Fibroblast of skin of left biceps (primary cell): ENCODE measurements around the gene MRI1.
A peak's percentile ranks its signal among the peaks of the same experiment; 100 is the strongest.

Experiments used
- DNase-seq, 2 experiments: peaks; one replicate each; pipeline ENCODE4 v3.0.0-alpha.2; 2013; ENCODE audit warnings: low read depth in 2 of 2

Gene MRI1

DNA sequence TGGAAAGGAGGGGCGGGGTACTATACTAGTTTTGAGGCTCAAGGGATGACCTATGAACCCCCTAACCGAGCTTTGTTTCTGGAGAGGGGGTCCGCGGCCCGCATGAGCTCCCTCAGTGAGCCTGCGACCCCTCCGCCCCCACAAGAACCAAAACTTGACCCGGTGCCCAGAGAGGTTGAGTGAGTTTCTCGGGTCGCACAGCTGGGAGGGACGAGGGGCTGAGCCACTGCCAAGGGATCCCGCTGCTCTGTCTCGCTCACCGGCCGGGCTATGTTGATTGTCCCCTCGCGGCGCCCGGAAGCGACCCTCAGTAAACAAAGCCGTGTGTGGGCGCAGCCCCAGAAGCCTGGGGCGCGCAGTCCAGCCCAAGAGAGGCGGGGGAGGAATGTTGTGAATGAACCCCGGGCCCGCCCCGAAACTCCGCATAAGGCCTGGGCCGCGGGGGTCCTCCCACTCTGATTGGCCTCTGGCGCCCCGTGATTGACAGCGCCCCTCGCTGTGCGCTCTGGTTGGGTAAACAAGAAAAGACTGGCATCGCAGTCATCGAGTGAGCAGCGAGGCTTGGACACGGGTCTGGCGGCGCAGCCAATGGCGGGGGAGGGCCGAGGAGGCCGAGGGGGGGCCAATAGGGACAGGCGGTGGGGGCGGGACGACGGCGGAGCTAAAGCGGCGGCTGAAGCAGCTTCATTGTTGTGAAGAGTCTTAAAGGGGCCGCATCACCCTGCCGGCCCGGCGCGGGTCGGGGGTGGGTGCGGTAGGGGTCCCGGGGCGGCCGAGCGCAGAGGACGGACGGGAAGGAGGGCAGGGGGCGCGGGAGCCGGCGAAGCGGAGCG is 30.7 kb downstream of the MRI1 start, which contains the start of gene ZSWIM4:
Gene ZSWIM4, plus strand, starts transcription at position 687 of the 833 bp plus-strand sequence. CDS start 206 bp downstream, outside the sequence.
- peak; percentile 99 for DNase-seq

DNA sequence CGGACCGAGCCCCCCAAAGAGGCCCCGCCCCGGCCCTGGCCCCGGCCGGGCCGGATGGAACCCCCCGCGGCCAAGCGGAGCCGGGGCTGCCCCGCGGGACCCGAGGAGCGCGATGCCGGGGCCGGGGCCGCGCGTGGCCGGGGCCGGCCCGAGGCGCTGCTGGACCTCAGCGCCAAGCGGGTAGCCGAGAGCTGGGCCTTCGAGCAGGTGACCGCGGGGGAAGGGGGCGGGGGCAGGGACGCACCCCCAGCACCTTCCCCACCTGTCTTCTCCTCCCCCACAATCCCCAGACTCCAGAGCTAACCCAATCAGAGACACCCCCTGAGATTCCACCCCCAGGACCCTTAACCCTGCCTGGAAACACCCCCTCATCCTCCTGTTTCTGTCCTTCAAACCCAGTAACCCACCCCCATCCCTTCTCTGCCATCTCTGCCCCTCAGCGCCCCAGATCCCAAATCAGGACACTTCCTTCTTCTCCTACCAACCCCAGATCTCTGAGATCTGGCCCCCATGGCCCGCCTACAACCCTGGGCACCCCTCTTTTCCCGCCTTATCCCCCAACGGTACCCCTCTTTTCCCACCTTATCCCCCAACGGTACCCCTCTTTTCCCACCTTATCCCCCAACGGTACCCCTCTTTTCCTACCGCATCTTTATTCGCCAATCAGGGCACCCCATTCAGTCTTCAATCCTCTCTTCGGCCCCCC is 31.4 kb downstream of the MRI1 start:
- no peak for DNase-seq

- DNase-seq, result peak in 1 of 2 experiments; percentile 36
These were observed 32.2 kb downstream of the MRI1 start for GRCh38 chr19:13796301-13797057.

- no peak for DNase-seq
These were observed 32.7 kb downstream of the MRI1 start for GRCh38 chr19:13797058-13797440.

GRCh38 chr19:13797870-13798269 is 33.5 kb downstream of the MRI1 start:
- peak in 1 of 2 experiments; percentile 26 for DNase-seq

GRCh38 chr19:13799669-13800068 is 35.3 kb downstream of the MRI1 start:
- DNase-seq, result no peak

DNA sequence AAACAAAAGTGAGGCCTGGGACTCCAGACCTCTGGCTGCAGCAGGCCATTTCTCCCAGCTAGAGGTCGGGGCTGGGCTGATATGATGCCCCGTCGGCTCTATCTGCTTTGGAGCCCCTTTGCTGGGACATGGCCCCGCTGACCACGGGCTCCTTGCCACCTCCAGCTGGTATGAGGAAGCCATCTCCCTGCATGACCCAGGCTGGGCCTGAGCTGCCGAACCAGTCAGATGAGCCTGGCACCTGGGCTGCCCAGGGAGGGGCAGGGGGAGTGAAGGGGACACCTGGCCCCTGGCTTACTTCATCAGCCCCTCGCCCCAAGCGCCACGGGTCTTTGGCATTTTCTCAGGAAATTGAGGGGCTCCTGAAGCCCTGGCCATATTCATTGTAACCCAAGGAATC is 38.7 kb downstream of the MRI1 start:
- DNase-seq, result no peak

DNA sequence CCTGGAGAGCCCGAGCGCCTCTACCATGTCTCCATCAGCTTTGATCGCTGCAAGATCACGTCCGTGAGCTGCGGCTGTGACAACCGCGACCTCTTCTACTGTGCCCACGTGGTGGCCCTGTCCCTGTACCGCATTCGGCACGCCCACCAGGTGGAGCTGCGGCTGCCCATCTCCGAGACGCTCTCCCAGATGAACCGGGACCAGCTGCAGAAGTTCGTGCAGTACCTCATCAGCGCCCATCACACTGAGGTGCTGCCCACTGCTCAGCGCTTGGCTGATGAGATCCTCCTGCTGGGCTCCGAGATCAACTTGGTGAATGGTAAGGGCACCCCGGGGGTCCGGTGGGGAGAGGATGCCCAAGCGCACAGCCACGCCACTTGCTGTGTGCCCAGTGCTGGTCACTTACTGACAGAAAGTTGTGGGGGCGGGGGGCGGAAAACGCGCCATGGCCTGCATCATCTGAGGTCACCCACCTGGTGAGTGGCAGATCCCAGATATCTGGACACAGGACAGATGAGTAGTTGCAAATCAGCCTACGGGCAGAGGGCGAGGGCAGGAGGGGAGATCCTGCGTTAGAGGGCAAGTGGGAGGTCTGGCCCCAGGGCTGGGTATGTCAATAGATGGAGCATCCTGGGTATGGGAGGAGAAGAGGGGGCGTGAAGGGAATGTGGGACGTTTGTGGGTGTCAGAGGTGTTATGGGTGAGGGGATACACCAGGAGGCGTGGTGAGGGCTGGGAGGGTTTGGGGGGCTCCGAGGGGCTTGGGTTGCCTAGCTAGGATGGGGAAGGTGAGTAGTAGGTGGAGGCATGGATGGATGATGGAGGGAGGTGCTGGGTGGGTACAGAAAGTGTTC is 40.7 kb downstream of the MRI1 start:
- DNase-seq, result no peak

DNA sequence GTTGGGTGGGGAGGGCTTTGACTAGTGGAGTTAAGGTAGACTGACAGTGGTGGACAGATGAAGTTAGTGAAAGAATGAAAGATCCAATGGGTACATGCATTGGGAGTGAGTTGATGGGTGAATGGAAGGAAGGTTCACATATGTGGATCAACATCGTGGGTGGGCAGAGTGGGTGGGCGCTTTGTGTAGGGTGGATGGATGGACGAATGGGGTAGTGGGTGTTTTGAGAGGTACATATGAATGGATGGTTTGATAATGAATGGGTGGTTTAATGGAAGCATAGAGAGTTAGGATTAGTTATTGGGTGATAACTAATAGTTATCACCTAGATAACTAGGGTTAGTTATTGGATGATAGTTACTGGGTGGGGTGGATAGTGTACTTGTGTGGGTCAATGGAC is 42.4 kb downstream of the MRI1 start:
- DNase-seq, result no peak

DNA sequence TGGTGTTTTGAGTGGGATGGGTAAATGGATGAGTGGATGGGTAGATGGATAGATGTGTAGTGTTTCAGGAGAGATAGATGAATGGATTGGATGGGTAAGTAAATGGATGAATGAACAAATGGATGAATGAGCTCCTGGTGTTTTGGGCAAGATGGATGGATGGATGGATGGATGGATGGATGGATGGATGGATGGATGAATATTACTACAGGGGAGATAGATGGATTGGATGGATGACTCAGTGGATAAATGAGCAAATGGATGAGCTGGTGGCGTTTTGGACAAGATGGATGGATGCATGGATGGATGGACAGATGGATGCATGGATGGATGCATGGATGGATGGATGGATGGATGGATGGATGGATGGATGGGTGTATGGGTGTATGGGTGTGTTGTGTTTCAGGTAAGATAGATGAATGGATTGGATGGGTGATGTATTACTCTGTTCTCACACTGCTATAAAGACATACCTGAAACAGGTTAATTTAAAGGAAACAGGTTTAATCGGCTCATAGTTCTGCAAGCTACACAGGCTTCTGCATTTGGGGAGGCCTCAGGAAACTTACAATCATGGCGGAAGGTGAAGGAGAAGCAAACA is 43.2 kb downstream of the MRI1 start:
- no peak for DNase-seq

DNA sequence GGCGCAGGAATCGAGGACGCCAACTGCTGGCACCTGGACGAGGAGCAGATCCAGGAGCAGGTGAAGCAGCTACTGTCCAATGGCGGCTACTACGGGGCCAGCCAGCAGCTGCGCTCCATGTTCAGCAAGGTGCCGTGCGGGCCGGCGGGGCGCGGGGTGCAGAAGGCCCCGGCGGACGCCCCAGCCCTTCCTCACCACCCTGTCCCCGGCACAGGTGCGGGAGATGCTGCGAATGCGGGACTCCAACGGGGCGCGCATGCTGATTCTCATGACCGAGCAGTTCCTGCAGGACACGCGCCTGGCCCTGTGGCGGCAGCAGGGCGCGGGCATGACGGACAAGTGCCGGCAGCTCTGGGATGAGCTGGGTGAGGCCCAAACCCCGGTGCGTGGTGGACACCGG is 44.5 kb downstream of the MRI1 start:
- no peak for DNase-seq

DNA sequence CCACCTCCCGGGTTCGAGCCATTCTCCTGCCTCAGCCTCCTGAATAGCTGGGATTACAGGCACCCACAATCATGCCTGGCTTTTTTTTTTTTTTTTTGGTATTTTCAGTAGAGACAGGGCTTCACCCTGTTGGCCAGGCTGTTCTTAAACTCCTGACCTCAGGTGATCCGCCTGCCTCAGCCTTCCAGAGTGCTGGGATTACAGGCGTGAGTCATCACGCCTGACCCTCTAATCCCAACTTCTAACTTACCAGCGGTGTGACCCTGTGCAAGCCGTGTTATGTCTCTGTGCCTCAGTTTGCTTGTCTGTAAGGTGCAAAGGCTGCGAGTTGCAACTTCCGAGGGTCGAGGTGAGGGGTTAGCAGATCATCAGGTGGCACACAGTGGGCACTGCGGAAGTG is 48.2 kb downstream of the MRI1 start:
- no peak for DNase-seq

GRCh38 chr19:13813147-13813546 is 48.8 kb downstream of the MRI1 start:
- DNase-seq, result no peak

DNA sequence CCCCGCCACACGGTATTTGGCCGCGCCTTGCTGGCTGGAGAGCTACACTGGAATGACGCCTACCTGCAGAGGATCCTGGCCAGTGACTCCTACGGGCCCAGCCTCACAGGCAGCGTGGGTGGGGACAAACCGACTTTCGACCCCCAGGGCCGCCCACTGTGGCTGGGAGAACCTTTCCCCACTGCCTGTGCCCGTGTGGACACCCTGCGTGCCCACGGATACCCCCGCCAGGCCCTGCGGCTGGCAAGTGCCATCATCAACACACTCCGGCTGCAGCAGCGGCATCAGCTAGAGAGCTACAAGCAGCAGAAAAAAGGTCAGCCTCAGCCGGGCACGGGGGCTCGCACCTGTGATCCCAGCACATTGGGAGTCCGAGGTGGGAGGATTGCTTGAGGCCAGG is 50.2 kb downstream of the MRI1 start:
- DNase-seq, result no peak

- DNase-seq, result no peak
These were observed 52.8 kb downstream of the MRI1 start for GRCh38 chr19:13817018-13817614.

- no peak for DNase-seq
These were observed 53.5 kb downstream of the MRI1 start for GRCh38 chr19:13817615-13818371.

DNA sequence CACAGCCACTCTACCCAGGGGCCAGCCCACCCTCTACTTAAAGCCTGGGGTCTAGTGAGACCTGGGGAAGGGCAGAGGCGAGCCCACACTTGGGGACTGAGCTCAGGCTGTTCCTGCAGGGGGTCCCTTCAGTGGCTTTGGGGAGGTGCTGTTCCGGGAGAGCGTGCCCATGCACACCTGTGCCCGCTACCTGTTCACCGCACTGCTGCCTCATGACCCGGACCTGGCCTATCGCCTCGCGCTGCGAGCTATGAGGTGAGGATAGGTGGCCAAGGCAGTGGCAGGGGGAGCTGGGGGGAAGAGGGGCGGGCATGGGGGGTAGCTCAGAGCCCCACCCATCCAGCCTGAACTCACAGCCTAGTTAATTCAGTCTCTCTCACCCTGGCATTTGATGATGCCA is 54.9 kb downstream of the MRI1 start:
- no peak for DNase-seq

- no peak for DNase-seq
These were observed 57.0 kb downstream of the MRI1 start for GRCh38 chr19:13821292-13821691.

DNA sequence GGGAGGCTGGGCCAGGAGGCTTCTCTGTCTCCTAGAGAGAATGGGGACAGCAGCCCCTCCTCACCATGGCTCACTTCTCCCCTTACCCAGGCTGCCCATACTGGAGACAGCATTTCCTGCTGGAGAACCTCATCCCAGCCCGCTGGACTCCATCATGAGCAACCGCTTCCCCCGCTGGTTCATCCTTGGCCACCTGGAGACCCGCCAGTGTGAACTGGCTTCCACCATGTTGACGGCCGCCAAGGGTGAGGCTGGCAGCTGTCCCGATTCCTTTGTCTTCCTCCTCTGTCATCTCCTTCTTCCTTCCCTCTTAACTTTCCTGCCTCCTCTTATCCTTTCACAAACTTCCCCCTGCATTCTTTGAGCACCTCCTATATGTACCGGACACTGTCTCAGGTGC is 58.9 kb downstream of the MRI1 start:
- no peak for DNase-seq
